ENCODE measurements around the gene RNF227.
"Not testable (repeated sequence)": the region's sequence is repeated elsewhere in the genome, so short reads cannot be mapped to it uniquely, and the experiment has no call there.

Gene RNF227

GRCh38 chr17:7867881-7868329 is 48.2 kb downstream of the RNF227 start:
- DNase-seq (ENCODE audit: insufficient read length, low spot score): no peak
- no peak for FAIRE-seq

GRCh38 chr17:7864995-7865650 is 51.0 kb downstream of the RNF227 start:
- DNase-seq (ENCODE audit: insufficient read length, low spot score) (no peak), FAIRE-seq (no peak)

GRCh38 chr17:7864384-7864783 is 51.7 kb downstream of the RNF227 start:
- FAIRE-seq: not testable (repeated sequence)

More at GRCh38 chr17:7864384-7864783, 51.7 kb downstream of the RNF227 start:
- DNase-seq (ENCODE audit: insufficient read length, low spot score): not testable (repeated sequence)

Data from GM19239 (cell line).